Transverse colon (tissue), 4 donors: Measurements from ENCODE around the gene LINGO3.

Source experiments
- EP300 ChIP-seq: sonication (generic); formaldehyde crosslinking; IDR thresholded peaks from one replicate; pipeline ENCODE4 v1.6.1; 2017; ENCODE audit warnings: antibody characterized with exemption, low read depth
- POLR2A ChIP-seq: fragments of 450-650 bp; IDR thresholded peaks from one replicate; pipeline ENCODE4 v1.6.1; 2016; ENCODE audit warnings: antibody characterized with exemption, mild to moderate bottlenecking, moderate library complexity
- POLR2AphosphoS5 ChIP-seq, 3 donors: sonication (generic); formaldehyde crosslinking; IDR thresholded peaks; one replicate each; pipeline ENCODE4 v1.6.1; 2016; ENCODE audit warnings: antibody characterized with exemption in 3 of 3
- TF ChIP-seq, protein P1 (sequence below), 5 experiments: fragments of 200-600 bp in 3 of 5; fragments of 450-650 bp in 2 of 5; sonication (generic) in 3 of 5; IDR thresholded peaks; 1 replicate in 2 of 5; 2 replicates in 3 of 5; pipeline ENCODE4 v1.5.1; 2016 to 2017; ENCODE audit warnings: antibody characterized with exemption in 5 of 5, inconsistent platforms in 3 of 5, mild to moderate bottlenecking in 2 of 5, moderate library complexity in 1 of 5

DNA sequence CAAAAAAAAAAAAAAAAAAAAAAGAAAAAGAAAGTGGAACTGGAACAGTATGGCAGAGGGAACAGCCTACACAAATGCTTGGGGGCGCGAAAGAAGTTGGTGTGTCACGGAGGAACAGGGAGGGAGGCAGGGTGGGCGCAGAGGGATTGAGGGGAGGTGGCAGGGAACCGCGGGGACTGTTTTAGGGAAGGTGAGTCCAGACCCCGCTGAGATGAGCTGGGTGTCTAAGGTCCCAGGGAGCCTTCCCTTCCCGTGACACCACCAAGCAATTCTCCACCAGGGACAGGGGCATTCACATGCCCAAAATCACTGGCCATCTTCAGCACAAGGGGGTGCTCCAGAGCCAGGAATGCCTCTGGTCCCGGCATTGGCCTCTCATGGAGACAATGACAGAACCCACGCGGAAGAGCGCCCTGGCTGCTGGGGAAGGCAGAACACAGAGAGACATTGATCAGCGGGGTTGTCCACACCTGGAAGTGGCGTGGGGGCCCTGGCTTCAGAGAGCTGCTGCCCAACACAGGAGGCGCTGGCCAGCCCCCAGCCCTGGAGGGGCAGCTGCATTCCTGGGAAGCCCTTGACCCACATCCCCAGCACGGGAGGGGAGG, 32.9 kb downstream of the LINGO3 start:
- TF ChIP-seq, protein P1, sequence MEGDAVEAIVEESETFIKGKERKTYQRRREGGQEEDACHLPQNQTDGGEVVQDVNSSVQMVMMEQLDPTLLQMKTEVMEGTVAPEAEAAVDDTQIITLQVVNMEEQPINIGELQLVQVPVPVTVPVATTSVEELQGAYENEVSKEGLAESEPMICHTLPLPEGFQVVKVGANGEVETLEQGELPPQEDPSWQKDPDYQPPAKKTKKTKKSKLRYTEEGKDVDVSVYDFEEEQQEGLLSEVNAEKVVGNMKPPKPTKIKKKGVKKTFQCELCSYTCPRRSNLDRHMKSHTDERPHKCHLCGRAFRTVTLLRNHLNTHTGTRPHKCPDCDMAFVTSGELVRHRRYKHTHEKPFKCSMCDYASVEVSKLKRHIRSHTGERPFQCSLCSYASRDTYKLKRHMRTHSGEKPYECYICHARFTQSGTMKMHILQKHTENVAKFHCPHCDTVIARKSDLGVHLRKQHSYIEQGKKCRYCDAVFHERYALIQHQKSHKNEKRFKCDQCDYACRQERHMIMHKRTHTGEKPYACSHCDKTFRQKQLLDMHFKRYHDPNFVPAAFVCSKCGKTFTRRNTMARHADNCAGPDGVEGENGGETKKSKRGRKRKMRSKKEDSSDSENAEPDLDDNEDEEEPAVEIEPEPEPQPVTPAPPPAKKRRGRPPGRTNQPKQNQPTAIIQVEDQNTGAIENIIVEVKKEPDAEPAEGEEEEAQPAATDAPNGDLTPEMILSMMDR (IDR thresholded peaks at IDR 0.05) = peak; percentile 51 to 79 (median 64)
- no peak for TF ChIP-seq EP300
- TF ChIP-seq POLR2A = no peak
- peak in 2 of 3 donors; percentile 11 to 27 for TF ChIP-seq POLR2AphosphoS5 (IDR thresholded peaks at IDR 0.05)
